Endothelial cell of umbilical vein (primary cell): ENCODE measurements around the gene PHC3. TPM values are rescaled to one million over a fixed set of nuclear protein-coding genes. Genes with fewer than 3 reads are reported as not detected.
A peak's percentile ranks its signal among the peaks of the same experiment; 100 is the strongest.

Experiments
- BruUV-seq: library from RNA; stranded (reverse); fragments of 400-500 nt; replicated peaks from 2 replicates; lab custom pipeline; 2021; lab: Mats Ljungman, UMichigan
- CTCF ChIA-PET: fragments of 300-600, 350-600 bp; sonication (Branson Sonifier 250); formaldehyde crosslinking; loops from one replicate; lab custom pipeline; 2021; ENCODE audit warnings: antibody characterized with exemption, inconsistent platforms; lab: Charles Lee
- POLR2A ChIA-PET: fragments of 300-600, 350-600 bp; sonication (Branson Sonifier 250); formaldehyde crosslinking; loops from one replicate; lab custom pipeline; 2021; ENCODE audit warnings: antibody characterized with exemption, inconsistent platforms; lab: Charles Lee
- DNase-seq: peaks from one replicate; pipeline ENCODE4 v3.0.0-alpha.2; 2011; ENCODE audit warnings: low read depth, low spot score
- FAIRE-seq: peaks from 2 replicates; lab custom pipeline; 2011; peaks lifted over from hg19 to GRCh38; lab: Jason Lieb, UNC
- H2AFZ ChIP-seq: 2 replicates; pipeline ENCODE4 v1.6.0; 2012; ENCODE audit warnings: low read depth, low read length, control low read depth, inconsistent platforms
- H3K27ac ChIP-seq: 2 replicates; pipeline ENCODE4 v1.5.1; 2011; ENCODE audit warnings: low read depth, mild to moderate bottlenecking, control low read depth, low read length, moderate library complexity; ENCODE audit not compliant: insufficient read depth
- H3K27me3 ChIP-seq, 2 experiments: 2 replicates each; pipeline versions ENCODE4 v1.6.0 to v1.6.1; 2011; ENCODE audit warnings: low read length in 2 of 2, mixed read lengths in 1 of 2; ENCODE audit not compliant: control insufficient read depth in 2 of 2, insufficient read depth in 2 of 2
- H3K36me3 ChIP-seq, 2 experiments: 2 replicates in 1 of 2; 3 replicates in 1 of 2; pipeline ENCODE4 v1.5.1; 2011; ENCODE audit warnings: low read length in 2 of 2, mild to moderate bottlenecking in 1 of 2, moderate library complexity in 1 of 2; ENCODE audit not compliant: control insufficient read depth in 2 of 2, insufficient read depth in 2 of 2; ENCODE audit errors: extremely low read depth in 1 of 2
- H3K4me1 ChIP-seq: 3 replicates; pipeline ENCODE4 v1.5.1; 2011; ENCODE audit warnings: mild to moderate bottlenecking, low read length; ENCODE audit not compliant: control insufficient read depth, insufficient read depth; ENCODE audit errors: extremely low read depth
- H3K4me2 ChIP-seq: 2 replicates; pipeline ENCODE4 v1.6.1; 2011; ENCODE audit warnings: low read length, control low read depth, mixed read lengths; ENCODE audit not compliant: insufficient read depth
- H3K4me3 ChIP-seq, 3 experiments: fragments of 200-600 bp in 1 of 3; sonication (generic), shearing (Covaris generic) in 1 of 3; replicated peaks in 1 of 3; 2 replicates each; pipeline ENCODE4 v1.5.1; 2011 to 2016; ENCODE audit warnings: control low read depth in 3 of 3, low read length in 3 of 3, mild to moderate bottlenecking in 2 of 3, inconsistent platforms in 1 of 3, low read depth in 1 of 3, moderate library complexity in 1 of 3; ENCODE audit not compliant: insufficient read depth in 1 of 3
- H3K79me2 ChIP-seq: 2 replicates; pipeline ENCODE4 v1.6.0; 2012; ENCODE audit warnings: low read length, inconsistent platforms; ENCODE audit not compliant: control insufficient read depth, insufficient read depth
- H3K9ac ChIP-seq: replicated peaks from 2 replicates; pipeline ENCODE3; 2011; ENCODE audit warnings: low read length, control low read depth; ENCODE audit not compliant: insufficient read depth; ENCODE audit errors: extremely low read depth
- H3K9me1 ChIP-seq: replicated peaks from 3 replicates; pipeline ENCODE4 v1.6.0; 2011; ENCODE audit warnings: mild to moderate bottlenecking, low read length; ENCODE audit not compliant: control insufficient read depth, insufficient read depth; ENCODE audit errors: extremely low read depth
- H3K9me3 ChIP-seq: replicated peaks from 2 replicates; pipeline ENCODE4 v1.5.1; 2012; ENCODE audit warnings: low read length, inconsistent platforms; ENCODE audit not compliant: control insufficient read depth, insufficient read depth
- H4K20me1 ChIP-seq: replicated peaks from 2 replicates; pipeline ENCODE3; 2011; ENCODE audit warnings: mild to moderate bottlenecking, low read length; ENCODE audit not compliant: control insufficient read depth, insufficient read depth; ENCODE audit errors: extremely low read depth
- CTCF ChIP-seq, 2 donors: IDR thresholded peaks; 1 replicate in 1 of 2; 2 replicates in 1 of 2; pipeline ENCODE4 v1.5.1; 2011; ENCODE audit warnings: low read length in 2 of 2, mild to moderate bottlenecking in 2 of 2, moderate library complexity in 2 of 2, control low read depth in 1 of 2, inconsistent platforms in 1 of 2, low read depth in 1 of 2; ENCODE audit not compliant: insufficient read depth in 1 of 2; ENCODE audit errors: extremely low read depth in 1 of 2
- EZH2 ChIP-seq: IDR thresholded peaks from 2 replicates; pipeline ENCODE4 v1.6.1; 2012; ENCODE audit warnings: borderline replicate concordance, low read depth, mild to moderate bottlenecking, moderate library complexity, low read length, inconsistent platforms; ENCODE audit not compliant: severe bottlenecking
- FOS ChIP-seq: IDR thresholded peaks from 2 replicates; pipeline ENCODE4 v1.6.1; 2011; ENCODE audit warnings: mild to moderate bottlenecking, low read length, moderate library complexity, borderline replicate concordance; ENCODE audit not compliant: insufficient read depth
- GATA2 ChIP-seq: IDR thresholded peaks from 2 replicates; pipeline ENCODE4 v1.7.0; 2011; ENCODE audit warnings: low read depth, mild to moderate bottlenecking, moderate library complexity, mixed read lengths, low read length; ENCODE audit not compliant: insufficient read length, insufficient read depth
- JUN ChIP-seq: IDR thresholded peaks from 2 replicates; pipeline ENCODE4 v1.6.1; 2011; ENCODE audit warnings: borderline replicate concordance, low read depth; ENCODE audit not compliant: insufficient read length, insufficient read depth
- MAX ChIP-seq: IDR thresholded peaks from 2 replicates; pipeline ENCODE4 v1.6.1; 2011; ENCODE audit not compliant: insufficient read depth, insufficient read length
- MYC ChIP-seq: IDR thresholded peaks from one replicate; pipeline ENCODE4 v1.6.1; 2011; ENCODE audit warnings: mild to moderate bottlenecking, low read depth, low read length
- POLR2A ChIP-seq: IDR thresholded peaks from 2 replicates; pipeline ENCODE4 v1.6.1; 2012; ENCODE audit warnings: low read depth, mild to moderate bottlenecking, control low read depth, low read length
- POLR2AphosphoS5 ChIP-seq: IDR thresholded peaks from 2 replicates; pipeline ENCODE4 v1.6.1; 2012; ENCODE audit warnings: low read depth, mild to moderate bottlenecking, control low read depth, low read length, moderate library complexity; ENCODE audit not compliant: insufficient read depth
- dilution Hi-C: fragments of 300-500 bp; cut with MboI; formaldehyde crosslinking; loops from one replicate; pipeline ENCODE4 v1.15.0; 2019; ENCODE audit warnings: low sequenced_read_pairs; ENCODE audit not compliant: extremely low pct_ligation_motif_present
- intact Hi-C: fragments of 100-400 bp; cut with micrococcal nuclease; formaldehyde crosslinking; loops from one replicate; pipeline ENCODE4 v1.10.0; 2022
- polyA plus RNA-seq, 4 experiments: library from polyadenylated mRNA; depleted of rRNA in 3 of 4; stranded (reverse) in 3 of 4; unstranded in 1 of 4; fragments of >200 nt; gene quantifications; 2 replicates each; pipeline versions ENCODE4 v1.2.1 to v1.2.3, GENCODE V29; 2011 to 2012; ENCODE audit warnings: missing spikeins in 1 of 4
- total RNA-seq: library from RNA; stranded (reverse); gene quantifications from 2 replicates; pipeline ENCODE4 v1.2.3, GENCODE V29; 2021

PHC3 gene
- total and polyA plus RNA-seq, 2 donors (not counting 3 experiments of a cell fraction or from before 2014, with no cell fraction given): 35.7 to 45.8 TPM

- no peak for TF ChIP-seq EZH2
- no peak for TF ChIP-seq POLR2A
- TF ChIP-seq POLR2AphosphoS5: no peak
- no peak for TF ChIP-seq MAX
- no peak for TF ChIP-seq CTCF (IDR thresholded peaks at IDR 0.05; ENCODE audit: extremely low read depth in 1 of 2, insufficient read depth in 1 of 2, low read depth in 1 of 2, low read length in 2 of 2)
- no peak for TF ChIP-seq FOS
- no peak for TF ChIP-seq GATA2
- TF ChIP-seq MYC: no peak
- no peak for TF ChIP-seq JUN
- Histone ChIP-seq H3K27me3 (no peaks in the 10 kb centered on the region), H3K4me2 (no peak overlapping the region), H3K9me1 (no peaks in the 10 kb centered on the region), H3K4me1 (peaks cover 5% of the 10 kb centered on the region), H4K20me1 (no peaks in the 10 kb centered on the region), H3K9ac (no peak overlapping the region), H3K27ac (no peak overlapping the region), H3K79me2 (no peaks in the 10 kb centered on the region), H2AFZ (no peak overlapping the region), H3K9me3 (no peaks in the 10 kb centered on the region), H3K4me3 (no peak overlapping the region), H3K36me3 (no peaks in the 10 kb centered on the region)
- CTCF ChIA-PET: interaction anchor here (0.5 kb wide), 1 partner anchor 38 kb away, joined by 3 read pairs; no protein-coding TSS in a partner anchor
- DNase-seq (peak; percentile 30), FAIRE-seq (no peak)
- POLR2A ChIA-PET: no interaction called here
- no TSS peak for BruUV-seq
- intact Hi-C loops: no loop called here
- dilution Hi-C loops: no loop called here
Observed at GRCh38 chr3:170049146-170050000, 132.2 kb downstream of the PHC3 start.
